ENCODE measurements around the gene OR1L6. TPM values are rescaled to one million over a fixed set of nuclear protein-coding genes. Genes with fewer than 3 reads are reported as not detected.

Gene OR1L6
- polyA plus RNA-seq, 1 donor (not counting 4 experiments of a cell fraction or from before 2014, with no cell fraction given) = not detected

- Histone ChIP-seq H3K9ac (ENCODE audit: control insufficient read depth, extremely low read depth, insufficient read depth, low read length) (no peak within 1 kb of the TSS), H4K20me1 (ENCODE audit: control insufficient read depth, extremely low read depth, insufficient read depth, low read length) (no peaks in the 10 kb centered on the region)
These were observed 18.4 kb upstream of the OR1L6 start, which contains the start of gene OR1L4 for GRCh38 chr9:122723690-122724089. Gene OR1L4, plus strand, starts transcription at chr9:122723990. Its CDS starts 0 bp downstream, at chr9:122723990.

GRCh38 chr9:122754825-122755224 is 12.7 kb downstream of the OR1L6 start:
- no peak overlapping the region for H3K4me3 ChIP-seq (ENCODE audit: control insufficient read depth in 2 of 3, extremely low read depth in 1 of 3, insufficient read depth in 2 of 3, low read depth in 1 of 3, low read length in 3 of 3)
- no peaks in the 10 kb centered on the region for H3K9me3 ChIP-seq (ENCODE audit: control insufficient read depth, low read depth, low read length)
- FAIRE-seq (no peak), DNase-seq (ENCODE audit: low read depth, low spot score) (no peak)
- no peaks in the 10 kb centered on the region for H4K20me1 ChIP-seq (ENCODE audit: control insufficient read depth, extremely low read depth, insufficient read depth, low read length)
- H3K9me1 ChIP-seq (ENCODE audit: control insufficient read depth, extremely low read depth, insufficient read depth, low read length) = no peaks in the 10 kb centered on the region
- no peaks in the 10 kb centered on the region for H3K36me3 ChIP-seq (ENCODE audit: control insufficient read depth in 2 of 2, extremely low read depth in 1 of 2, insufficient read depth in 2 of 2, low read length in 2 of 2)
- H3K79me2 ChIP-seq (ENCODE audit: control insufficient read depth, insufficient read depth, low read length) = no peaks in the 10 kb centered on the region
- H3K4me1 ChIP-seq (ENCODE audit: control insufficient read depth, extremely low read depth, insufficient read depth, low read length) = no peaks in the 10 kb centered on the region
- no peak overlapping the region for H3K4me2 ChIP-seq (ENCODE audit: control insufficient read depth, extremely low read depth, insufficient read depth, low read depth, low read length)
- H3K27me3 ChIP-seq (ENCODE audit: control insufficient read depth, extremely low read depth, insufficient read depth, low read length) = no peaks in the 10 kb centered on the region
- dilution Hi-C loops (cut with MboI; ENCODE audit: extremely low pct_ligation_motif_present, low sequenced_read_pairs) = no loop called here
- no peak overlapping the region for H2AFZ ChIP-seq (ENCODE audit: control insufficient read depth, low read length)
- no peak overlapping the region for H3K27ac ChIP-seq (ENCODE audit: control insufficient read depth, insufficient read depth, low read length)
- TF ChIP-seq, protein P1, sequence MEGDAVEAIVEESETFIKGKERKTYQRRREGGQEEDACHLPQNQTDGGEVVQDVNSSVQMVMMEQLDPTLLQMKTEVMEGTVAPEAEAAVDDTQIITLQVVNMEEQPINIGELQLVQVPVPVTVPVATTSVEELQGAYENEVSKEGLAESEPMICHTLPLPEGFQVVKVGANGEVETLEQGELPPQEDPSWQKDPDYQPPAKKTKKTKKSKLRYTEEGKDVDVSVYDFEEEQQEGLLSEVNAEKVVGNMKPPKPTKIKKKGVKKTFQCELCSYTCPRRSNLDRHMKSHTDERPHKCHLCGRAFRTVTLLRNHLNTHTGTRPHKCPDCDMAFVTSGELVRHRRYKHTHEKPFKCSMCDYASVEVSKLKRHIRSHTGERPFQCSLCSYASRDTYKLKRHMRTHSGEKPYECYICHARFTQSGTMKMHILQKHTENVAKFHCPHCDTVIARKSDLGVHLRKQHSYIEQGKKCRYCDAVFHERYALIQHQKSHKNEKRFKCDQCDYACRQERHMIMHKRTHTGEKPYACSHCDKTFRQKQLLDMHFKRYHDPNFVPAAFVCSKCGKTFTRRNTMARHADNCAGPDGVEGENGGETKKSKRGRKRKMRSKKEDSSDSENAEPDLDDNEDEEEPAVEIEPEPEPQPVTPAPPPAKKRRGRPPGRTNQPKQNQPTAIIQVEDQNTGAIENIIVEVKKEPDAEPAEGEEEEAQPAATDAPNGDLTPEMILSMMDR (optimal IDR thresholded peaks at IDR 0.05 in 1 of 3, IDR thresholded peaks at IDR 0.05 in 1 of 3, conservative IDR thresholded peaks at IDR 0.05 in 1 of 3; ENCODE audit: extremely low read depth in 1 of 3, insufficient read depth in 2 of 3, low read length in 3 of 3) = no peak
- no peak for TF ChIP-seq EZH2 (IDR thresholded peaks at IDR 0.05; ENCODE audit: low read length)
- no peak overlapping the region for H3K9ac ChIP-seq (ENCODE audit: control insufficient read depth, extremely low read depth, insufficient read depth, low read length)

More at GRCh38 chr9:122723690-122724089, 18.4 kb upstream of the OR1L6 start, which contains the start of gene OR1L4:
- H3K79me2 ChIP-seq (ENCODE audit: control insufficient read depth, insufficient read depth, low read length) = no peaks in the 10 kb centered on the region
- H3K4me3 ChIP-seq (ENCODE audit: control insufficient read depth in 2 of 3, extremely low read depth in 1 of 3, insufficient read depth in 2 of 3, low read depth in 1 of 3, low read length in 3 of 3) = no peak within 1 kb of the TSS
- no peaks in the 10 kb centered on the region for H3K27me3 ChIP-seq (ENCODE audit: control insufficient read depth, extremely low read depth, insufficient read depth, low read length)
- dilution Hi-C loops (cut with MboI; ENCODE audit: extremely low pct_ligation_motif_present, low sequenced_read_pairs) = no loop called here
- no peaks in the 10 kb centered on the region for H3K9me1 ChIP-seq (ENCODE audit: control insufficient read depth, extremely low read depth, insufficient read depth, low read length)
- no peak within 1 kb of the TSS for H3K4me2 ChIP-seq (ENCODE audit: control insufficient read depth, extremely low read depth, insufficient read depth, low read depth, low read length)
- no peak within 1 kb of the TSS for H3K27ac ChIP-seq (ENCODE audit: control insufficient read depth, insufficient read depth, low read length)
- FAIRE-seq (no peak), DNase-seq (ENCODE audit: low read depth, low spot score) (no peak)
- TF ChIP-seq, protein P1 (optimal IDR thresholded peaks at IDR 0.05 in 1 of 3, IDR thresholded peaks at IDR 0.05 in 1 of 3, conservative IDR thresholded peaks at IDR 0.05 in 1 of 3; ENCODE audit: extremely low read depth in 1 of 3, insufficient read depth in 2 of 3, low read length in 3 of 3) = no peak
- H2AFZ ChIP-seq (ENCODE audit: control insufficient read depth, low read length) = no peak within 1 kb of the TSS
- H3K36me3 ChIP-seq (ENCODE audit: control insufficient read depth in 2 of 2, extremely low read depth in 1 of 2, insufficient read depth in 2 of 2, low read length in 2 of 2) = no peaks in the 10 kb centered on the region
- no peaks in the 10 kb centered on the region for H3K9me3 ChIP-seq (ENCODE audit: control insufficient read depth, low read depth, low read length)
- H3K4me1 ChIP-seq (ENCODE audit: control insufficient read depth, extremely low read depth, insufficient read depth, low read length) = no peaks in the 10 kb centered on the region

Data from keratinocyte (primary cell).